Left ventricle myocardium inferior (tissue), 1 donor: ENCODE measurements around the gene DSCAML1. TPM values are rescaled to one million over a fixed set of nuclear protein-coding genes. Genes with fewer than 3 reads are reported as not detected.

ENCODE experiments used
- DNase-seq: peaks from one replicate; pipeline ENCODE4 v3.0.0-alpha.2; 2020
- H3K27ac ChIP-seq: fragments of 200-600 bp; replicated peaks from 2 replicates; pipeline ENCODE4 v1.8.0; 2021
- H3K27me3 ChIP-seq: fragments of 200-600 bp; 2 replicates; pipeline ENCODE4 v1.8.0; 2021; ENCODE audit warnings: low read depth
- H3K36me3 ChIP-seq: fragments of 200-600 bp; 2 replicates; pipeline ENCODE4 v1.8.0; 2021
- H3K4me1 ChIP-seq: fragments of 200-600 bp; 2 replicates; pipeline ENCODE4 v1.8.0; 2021
- H3K4me3 ChIP-seq: fragments of 200-600 bp; 2 replicates; pipeline ENCODE4 v1.8.0; 2021; ENCODE audit warnings: mild to moderate bottlenecking, moderate library complexity
- H3K9me3 ChIP-seq: fragments of 200-600 bp; replicated peaks from 2 replicates; pipeline ENCODE4 v1.8.0; 2021
- intact Hi-C: fragments of 100-400 bp; cut with micrococcal nuclease; formaldehyde crosslinking; loops from one replicate; pipeline ENCODE4 v1.11.0; 2022
- total RNA-seq: library from RNA; stranded (reverse); fragmentation: NEBNext Ultra II Directional; extraction: Animal tissue kit (Norgen Biotek cat#: 25700); gene quantifications from one replicate; pipeline ENCODE4 v1.2.1, GENCODE V29; 2021
- TF ChIP-seq, protein P1 (sequence below): fragments of 200-600 bp; IDR thresholded peaks from 2 replicates; pipeline ENCODE4 v1.8.0; 2021; ENCODE audit warnings: antibody characterized with exemption, mild to moderate bottlenecking, borderline replicate concordance
- donor health status: DM: no; HTN: yes; CAD: no; lungs with severe emphysema.

DSCAML1 gene
- total RNA-seq, 1 donor from 2014 or later, result 0.19 TPM

DNA sequence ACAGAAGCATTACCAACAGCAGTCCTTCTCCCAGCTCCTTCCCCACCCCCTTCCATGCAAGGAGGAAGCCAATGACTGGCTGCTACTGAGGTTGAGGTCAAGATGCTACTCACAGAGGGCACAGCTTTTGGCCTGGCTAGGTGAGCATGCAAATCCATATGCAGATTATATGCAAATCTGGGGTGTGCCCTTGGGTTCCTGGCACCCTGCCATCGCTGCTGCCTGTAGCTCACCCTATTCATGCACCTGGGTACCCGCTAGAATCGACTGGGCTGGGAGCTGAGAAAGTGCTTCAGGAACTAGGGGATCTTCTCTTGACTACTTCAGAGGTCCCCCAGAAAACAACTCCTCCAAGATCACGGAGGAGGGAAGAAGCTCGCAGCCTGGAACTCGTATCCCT, 4.0 kb downstream of the DSCAML1 start:
- Histone ChIP-seq H3K4me3 (no peak overlapping the region), H3K4me1 (peaks cover 21% of the 10 kb centered on the region), H3K27ac (no peak overlapping the region), H3K36me3 (no peaks in the 10 kb centered on the region), H3K27me3 (peaks cover 56% of the 10 kb centered on the region), H3K9me3 (no peaks in the 10 kb centered on the region)
- intact Hi-C loops, result no loop called here
- no peak for DNase-seq
- TF ChIP-seq, protein P1, sequence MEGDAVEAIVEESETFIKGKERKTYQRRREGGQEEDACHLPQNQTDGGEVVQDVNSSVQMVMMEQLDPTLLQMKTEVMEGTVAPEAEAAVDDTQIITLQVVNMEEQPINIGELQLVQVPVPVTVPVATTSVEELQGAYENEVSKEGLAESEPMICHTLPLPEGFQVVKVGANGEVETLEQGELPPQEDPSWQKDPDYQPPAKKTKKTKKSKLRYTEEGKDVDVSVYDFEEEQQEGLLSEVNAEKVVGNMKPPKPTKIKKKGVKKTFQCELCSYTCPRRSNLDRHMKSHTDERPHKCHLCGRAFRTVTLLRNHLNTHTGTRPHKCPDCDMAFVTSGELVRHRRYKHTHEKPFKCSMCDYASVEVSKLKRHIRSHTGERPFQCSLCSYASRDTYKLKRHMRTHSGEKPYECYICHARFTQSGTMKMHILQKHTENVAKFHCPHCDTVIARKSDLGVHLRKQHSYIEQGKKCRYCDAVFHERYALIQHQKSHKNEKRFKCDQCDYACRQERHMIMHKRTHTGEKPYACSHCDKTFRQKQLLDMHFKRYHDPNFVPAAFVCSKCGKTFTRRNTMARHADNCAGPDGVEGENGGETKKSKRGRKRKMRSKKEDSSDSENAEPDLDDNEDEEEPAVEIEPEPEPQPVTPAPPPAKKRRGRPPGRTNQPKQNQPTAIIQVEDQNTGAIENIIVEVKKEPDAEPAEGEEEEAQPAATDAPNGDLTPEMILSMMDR, result no peak

DNA sequence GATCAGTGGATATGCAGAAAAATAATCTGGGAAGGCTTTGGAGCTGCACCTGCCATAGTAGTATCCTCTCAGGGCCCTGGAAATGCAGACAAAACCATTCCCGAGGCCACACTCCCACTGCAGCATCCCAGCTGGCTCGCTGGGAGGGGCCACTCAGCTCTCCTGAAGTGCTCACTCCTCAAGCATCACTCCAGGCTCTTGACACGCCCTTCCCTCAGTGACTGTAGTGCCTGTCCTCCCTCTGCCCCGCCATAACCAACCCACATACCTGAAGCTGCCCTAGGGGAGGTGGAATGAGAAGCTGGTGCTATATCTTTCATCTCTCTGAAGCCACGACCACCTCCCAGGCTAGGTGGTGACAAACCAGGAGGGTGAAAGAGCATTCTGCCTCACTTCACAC, 4.8 kb downstream of the DSCAML1 start:
- H3K9me3 ChIP-seq, result no peaks in the 10 kb centered on the region
- TF ChIP-seq, protein P1, result no peak
- peaks cover 48% of the 10 kb centered on the region for H3K27me3 ChIP-seq
- intact Hi-C loops, result no loop called here
- no peaks in the 10 kb centered on the region for H3K36me3 ChIP-seq
- DNase-seq, result no peak
- H3K27ac ChIP-seq, result no peak overlapping the region
- no peak overlapping the region for H3K4me3 ChIP-seq
- H3K4me1 ChIP-seq, result peaks cover 20% of the 10 kb centered on the region

DNA sequence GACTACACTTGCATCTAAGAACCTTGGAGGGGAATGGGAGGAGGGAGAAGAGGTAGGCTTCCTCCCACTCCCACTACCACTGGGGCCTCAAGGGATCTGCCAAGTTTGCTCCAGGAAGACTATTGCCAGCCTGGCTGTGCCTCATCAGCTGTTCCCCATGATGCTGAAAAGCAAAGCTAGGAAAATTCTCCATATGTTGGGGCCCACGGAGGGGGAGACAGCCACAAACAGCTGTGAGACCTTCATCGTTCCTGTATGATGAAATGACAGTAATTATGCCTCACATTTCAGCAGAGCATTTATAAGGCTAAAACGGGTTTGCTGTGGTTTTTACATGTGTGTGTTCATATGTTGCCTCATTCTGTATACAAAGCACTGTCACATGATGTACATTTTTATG, 6.7 kb downstream of the DSCAML1 start:
- TF ChIP-seq, protein P1, result no peak
- intact Hi-C loops, result no loop called here
- Histone ChIP-seq H3K27me3 (peaks cover 32% of the 10 kb centered on the region), H3K4me1 (peaks cover under 1% of the 10 kb centered on the region), H3K9me3 (no peaks in the 10 kb centered on the region), H3K27ac (no peak overlapping the region), H3K4me3 (no peak overlapping the region), H3K36me3 (no peaks in the 10 kb centered on the region)
- no peak for DNase-seq

DNA sequence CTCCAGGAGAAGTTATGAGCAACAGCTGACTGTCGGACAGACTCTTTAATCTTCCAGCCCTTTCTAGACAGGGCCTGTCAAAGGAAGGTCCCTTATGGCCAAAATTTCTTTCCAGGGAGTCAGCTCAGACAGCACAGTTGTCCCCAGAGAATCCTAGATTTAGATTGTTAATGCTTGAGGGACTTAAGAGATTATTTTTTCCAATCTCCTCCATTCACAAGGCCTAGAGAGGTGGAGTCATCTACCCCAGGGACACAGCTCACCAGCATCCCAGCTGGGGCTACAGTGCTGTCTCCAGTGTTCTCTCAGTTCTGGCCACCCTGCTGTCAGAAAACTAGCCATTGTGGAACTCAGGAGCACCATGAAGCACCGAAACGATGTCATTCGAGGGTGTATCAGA, 7.8 kb downstream of the DSCAML1 start:
- TF ChIP-seq, protein P1, result no peak
- Histone ChIP-seq H3K36me3 (no peaks in the 10 kb centered on the region), H3K27me3 (peaks cover 28% of the 10 kb centered on the region), H3K4me3 (no peak overlapping the region), H3K9me3 (no peaks in the 10 kb centered on the region), H3K27ac (no peak overlapping the region), H3K4me1 (no peaks in the 10 kb centered on the region)
- intact Hi-C loops, result no loop called here
- no peak for DNase-seq

DNA sequence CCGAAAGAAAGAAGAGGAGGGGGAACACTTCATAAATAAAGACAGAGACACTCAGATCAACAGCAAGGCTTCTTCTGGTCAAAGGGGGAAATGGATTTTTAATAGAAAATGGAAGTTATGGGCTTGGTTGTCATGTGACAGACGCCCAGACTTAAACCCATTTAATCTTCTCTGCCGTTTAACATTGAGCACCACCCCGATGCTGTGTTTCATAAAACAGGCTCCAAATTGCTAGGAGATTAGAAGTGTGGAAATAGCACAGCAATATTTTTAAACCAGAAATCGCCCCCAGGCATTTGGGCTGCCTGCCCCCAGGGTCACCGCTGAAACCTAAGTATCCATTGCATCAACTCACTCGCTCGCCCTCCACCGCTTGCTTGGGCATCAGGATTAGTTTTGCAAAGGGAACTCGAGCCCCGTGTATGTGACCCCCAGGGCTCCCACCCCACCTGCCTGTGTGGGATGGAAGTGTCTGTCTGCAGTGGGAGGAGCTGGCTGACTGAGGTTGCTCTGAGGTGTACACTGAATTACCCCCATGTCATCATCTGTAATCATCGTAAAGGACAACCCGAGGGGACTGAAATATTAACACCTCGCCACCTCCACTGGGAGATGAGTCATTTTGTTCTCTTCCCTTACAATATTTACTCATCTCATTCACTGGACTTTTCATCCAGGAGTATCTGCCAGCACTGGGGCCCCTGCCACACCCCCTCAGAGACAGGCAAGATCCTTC, 10.7 kb downstream of the DSCAML1 start:
- no peak overlapping the region for H3K4me3 ChIP-seq
- intact Hi-C loops, result no loop called here
- H3K4me1 ChIP-seq, result no peaks in the 10 kb centered on the region
- H3K36me3 ChIP-seq, result no peaks in the 10 kb centered on the region
- no peak for DNase-seq
- H3K27me3 ChIP-seq, result peaks cover 10% of the 10 kb centered on the region
- no peak overlapping the region for H3K27ac ChIP-seq
- no peaks in the 10 kb centered on the region for H3K9me3 ChIP-seq
- TF ChIP-seq, protein P1, result no peak
